Tibial artery (tissue), 4 donors: Measurements from ENCODE around the gene FAM83F.

Experiments used
- DNase-seq, 2 donors: peaks; one replicate each; pipeline ENCODE4 v3.0.0-alpha.2; 2019
- H3K27ac ChIP-seq, 2 donors: fragments of 200-600 bp; sonication (generic) in 1 of 2; 1 replicate in 1 of 2; 2 replicates in 1 of 2; pipeline ENCODE4 v1.5.1; 2018 to 2019; ENCODE audit warnings: mild to moderate bottlenecking in 1 of 2
- H3K27me3 ChIP-seq, 2 donors: fragments of 200-600 bp; sonication (generic) in 1 of 2; one replicate each; pipeline versions ENCODE4 v1.5.1 to v1.6.0; 2016 to 2019
- H3K36me3 ChIP-seq, 3 donors: fragments of 200-600 bp; sonication (generic) in 2 of 3; one replicate each; pipeline ENCODE4 v1.5.1; 2016 to 2019; ENCODE audit warnings: mild to moderate bottlenecking in 2 of 3
- H3K4me1 ChIP-seq, 4 donors: fragments of 200-600 bp; sonication (generic) in 2 of 4; 1 replicate in 3 of 4; 2 replicates in 1 of 4; pipeline ENCODE4 v1.5.1; 2016 to 2019
- H3K4me3 ChIP-seq, 2 donors: fragments of 200-600 bp; sonication (generic) in 1 of 2; 1 replicate in 1 of 2; 2 replicates in 1 of 2; pipeline ENCODE4 v1.5.1; 2018 to 2019; ENCODE audit warnings: mild to moderate bottlenecking in 2 of 2
- H3K9me3 ChIP-seq, 3 donors: fragments of 200-600 bp; sonication (generic) in 1 of 3; one replicate each; pipeline ENCODE4 v1.5.1; 2016 to 2019
- intact Hi-C: fragments of 100-400 bp; cut with DNase I; formaldehyde crosslinking; loops from one replicate; pipeline ENCODE4 v1.15.0; 2023; ENCODE audit warnings: low total_unique reads
- TF ChIP-seq, protein P1 (sequence below), 2 experiments: fragments of 200-600 bp in 1 of 2; fragments of 450-650 bp in 1 of 2; IDR thresholded peaks; one replicate each; pipeline ENCODE4 v1.5.1; 2017 to 2019; ENCODE audit warnings: antibody characterized with exemption in 2 of 2, mild to moderate bottlenecking in 1 of 2, moderate library complexity in 1 of 2

The FAM83F gene

GRCh38 chr22:40058265-40058664, 63.5 kb downstream of the FAM83F start:
- Histone ChIP-seq H3K27ac (no peak overlapping the region), H3K27me3 (no peaks in the 10 kb centered on the region), H3K4me1 (peaks cover 0 to 18% (median 7%) of the 10 kb centered on the region in 4 donors), H3K36me3 (no peaks in the 10 kb centered on the region), H3K4me3 (no peak overlapping the region), H3K9me3 (no peaks in the 10 kb centered on the region)
- no peak for DNase-seq
- TF ChIP-seq, protein P1, sequence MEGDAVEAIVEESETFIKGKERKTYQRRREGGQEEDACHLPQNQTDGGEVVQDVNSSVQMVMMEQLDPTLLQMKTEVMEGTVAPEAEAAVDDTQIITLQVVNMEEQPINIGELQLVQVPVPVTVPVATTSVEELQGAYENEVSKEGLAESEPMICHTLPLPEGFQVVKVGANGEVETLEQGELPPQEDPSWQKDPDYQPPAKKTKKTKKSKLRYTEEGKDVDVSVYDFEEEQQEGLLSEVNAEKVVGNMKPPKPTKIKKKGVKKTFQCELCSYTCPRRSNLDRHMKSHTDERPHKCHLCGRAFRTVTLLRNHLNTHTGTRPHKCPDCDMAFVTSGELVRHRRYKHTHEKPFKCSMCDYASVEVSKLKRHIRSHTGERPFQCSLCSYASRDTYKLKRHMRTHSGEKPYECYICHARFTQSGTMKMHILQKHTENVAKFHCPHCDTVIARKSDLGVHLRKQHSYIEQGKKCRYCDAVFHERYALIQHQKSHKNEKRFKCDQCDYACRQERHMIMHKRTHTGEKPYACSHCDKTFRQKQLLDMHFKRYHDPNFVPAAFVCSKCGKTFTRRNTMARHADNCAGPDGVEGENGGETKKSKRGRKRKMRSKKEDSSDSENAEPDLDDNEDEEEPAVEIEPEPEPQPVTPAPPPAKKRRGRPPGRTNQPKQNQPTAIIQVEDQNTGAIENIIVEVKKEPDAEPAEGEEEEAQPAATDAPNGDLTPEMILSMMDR (IDR thresholded peaks at IDR 0.05) = no peak
- intact Hi-C loops = no loop called here

DNA sequence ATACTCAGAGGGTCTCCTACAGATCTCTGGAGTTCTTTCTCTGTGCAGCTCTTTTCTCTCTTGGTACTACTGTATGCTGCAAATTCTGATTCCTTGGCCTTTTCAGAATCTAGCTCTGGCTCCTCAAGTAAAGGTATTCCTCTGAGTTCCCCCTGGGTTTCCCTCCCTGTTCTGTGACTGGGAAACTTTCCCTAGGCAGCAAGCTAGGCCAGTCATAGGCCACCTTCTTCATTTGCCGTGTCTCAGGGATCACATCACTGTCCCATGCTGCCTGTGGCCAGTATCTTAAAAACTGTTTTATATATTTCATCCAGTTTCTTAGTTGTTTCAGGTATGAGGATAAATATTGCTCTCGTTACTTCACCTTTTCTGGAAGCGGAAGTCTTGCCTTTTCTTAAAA, 71.2 kb downstream of the FAM83F start:
- Histone ChIP-seq H3K27me3 (no peaks in the 10 kb centered on the region), H3K9me3 (no peaks in the 10 kb centered on the region), H3K4me3 (no peak overlapping the region), H3K36me3 (no peaks in the 10 kb centered on the region), H3K4me1 (peaks cover 0 to 34% (median 8%) of the 10 kb centered on the region in 4 donors), H3K27ac (no peak overlapping the region)
- no peak for DNase-seq
- TF ChIP-seq, protein P1 (IDR thresholded peaks at IDR 0.05) = no peak
- intact Hi-C loops = no loop called here

DNA sequence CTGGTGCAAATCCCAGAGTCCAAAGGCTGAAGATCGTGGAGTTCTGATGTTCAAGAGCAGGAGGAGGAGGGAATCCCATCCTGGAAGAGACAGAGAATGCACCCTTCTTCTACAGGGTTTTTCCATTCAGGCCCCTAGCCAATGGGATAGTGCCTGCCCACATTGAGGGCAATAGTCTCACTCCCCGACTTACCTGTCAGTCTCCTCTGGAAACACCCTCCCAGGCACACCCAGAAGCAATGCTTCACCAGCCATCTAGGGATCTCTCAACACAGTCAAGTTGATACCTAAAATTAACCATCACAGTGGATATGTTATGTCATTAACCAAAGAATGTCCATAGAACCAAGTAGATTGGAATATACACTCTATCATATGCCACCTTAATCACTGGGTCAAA, 72.9 kb downstream of the FAM83F start:
- TF ChIP-seq, protein P1 (IDR thresholded peaks at IDR 0.05) = no peak
- no peak overlapping the region for H3K4me3 ChIP-seq
- no peak for DNase-seq
- peaks cover 0 to 35% (median 8%) of the 10 kb centered on the region in 4 donors for H3K4me1 ChIP-seq
- no peaks in the 10 kb centered on the region for H3K36me3 ChIP-seq
- no peaks in the 10 kb centered on the region for H3K27me3 ChIP-seq
- no peaks in the 10 kb centered on the region for H3K9me3 ChIP-seq
- intact Hi-C loops = no loop called here
- H3K27ac ChIP-seq = no peak overlapping the region

GRCh38 chr22:40070701-40071100, 75.9 kb downstream of the FAM83F start:
- no peaks in the 10 kb centered on the region for H3K9me3 ChIP-seq

GRCh38 chr22:40071720-40072119, 77.0 kb downstream of the FAM83F start:
- no peak overlapping the region for H3K27ac ChIP-seq
- intact Hi-C loops = no loop called here
- H3K4me1 ChIP-seq = peaks cover 0 to 28% (median 3%) of the 10 kb centered on the region in 4 donors
- no peaks in the 10 kb centered on the region for H3K36me3 ChIP-seq
- no peak for DNase-seq
- H3K9me3 ChIP-seq = no peaks in the 10 kb centered on the region
- TF ChIP-seq, protein P1 (IDR thresholded peaks at IDR 0.05) = no peak
- H3K27me3 ChIP-seq = no peaks in the 10 kb centered on the region
- no peak overlapping the region for H3K4me3 ChIP-seq

More at GRCh38 chr22:40070701-40071100, 75.9 kb downstream of the FAM83F start:
- intact Hi-C loops = no loop called here
- no peak for DNase-seq
- H3K4me1 ChIP-seq = peaks cover 0 to 29% (median 6%) of the 10 kb centered on the region in 4 donors
- no peaks in the 10 kb centered on the region for H3K36me3 ChIP-seq
- TF ChIP-seq, protein P1 (IDR thresholded peaks at IDR 0.05) = no peak
- no peak overlapping the region for H3K27ac ChIP-seq
- no peak overlapping the region for H3K4me3 ChIP-seq
- H3K27me3 ChIP-seq = no peaks in the 10 kb centered on the region
